ENCODE data around the gene ASB10. TPM values are rescaled to one million over a fixed set of nuclear protein-coding genes. Genes with fewer than 3 reads are reported as not detected.

The ASB10 gene
- total RNA-seq, 1 donor from 2014 or later: not detected

- Mint-ChIP-seq H3K9me3 (ENCODE audit: unreplicated experiment) (no peaks in the 10 kb centered on the region), H3K27me3 (ENCODE audit: unreplicated experiment) (no peaks in the 10 kb centered on the region), H3K4me3 (ENCODE audit: unreplicated experiment) (peak overlapping the region; percentile 100), H3K27ac (ENCODE audit: unreplicated experiment) (peak overlapping the region; percentile 98), H3K4me1 (ENCODE audit: unreplicated experiment) (peaks cover 30% of the 10 kb centered on the region), H3K36me3 (ENCODE audit: unreplicated experiment) (peaks cover 6% of the 10 kb centered on the region)
- no peak for TF ChIP-seq CTCF (IDR thresholded peaks at IDR 0.05)
- no peak for DNase-seq (ENCODE audit: extremely low spot score, unreplicated experiment)
Observed at GRCh38 chr7:151232917-151233701, 46.1 kb upstream of the ASB10 start.

- Mint-ChIP-seq H3K27me3 (ENCODE audit: unreplicated experiment) (no peaks in the 10 kb centered on the region), H3K4me1 (ENCODE audit: unreplicated experiment) (peaks cover 36% of the 10 kb centered on the region), H3K36me3 (ENCODE audit: unreplicated experiment) (peaks cover 6% of the 10 kb centered on the region), H3K9me3 (ENCODE audit: unreplicated experiment) (no peaks in the 10 kb centered on the region), H3K4me3 (ENCODE audit: unreplicated experiment) (peak within 1 kb of the TSS; percentile 100), H3K27ac (ENCODE audit: unreplicated experiment) (peak within 1 kb of the TSS; percentile 98)
- no peak for TF ChIP-seq CTCF (IDR thresholded peaks at IDR 0.05)
- peak; percentile 94 for DNase-seq (ENCODE audit: extremely low spot score, unreplicated experiment)
Observed at GRCh38 chr7:151232091-151232916, 45.3 kb upstream of the ASB10 start, which contains the start of gene CHPF2. Gene CHPF2, plus strand, starts transcription at chr7:151232483. Its CDS starts 1,529 bp downstream, at chr7:151234012.

GRCh38 chr7:151231080-151231479, 44.0 kb upstream of the ASB10 start:
- Mint-ChIP-seq H3K9me3 (ENCODE audit: unreplicated experiment) (no peaks in the 10 kb centered on the region), H3K27me3 (ENCODE audit: unreplicated experiment) (no peaks in the 10 kb centered on the region), H3K27ac (ENCODE audit: unreplicated experiment) (no peak overlapping the region), H3K4me1 (ENCODE audit: unreplicated experiment) (peaks cover 48% of the 10 kb centered on the region), H3K4me3 (ENCODE audit: unreplicated experiment) (peak overlapping the region; percentile 11), H3K36me3 (ENCODE audit: unreplicated experiment) (peaks cover 2% of the 10 kb centered on the region)
- no peak for DNase-seq (ENCODE audit: extremely low spot score, unreplicated experiment)
- TF ChIP-seq CTCF (IDR thresholded peaks at IDR 0.05): no peak

- no peaks in the 10 kb centered on the region for H3K9me3 Mint-ChIP-seq (ENCODE audit: unreplicated experiment)
- H3K27me3 Mint-ChIP-seq (ENCODE audit: unreplicated experiment): no peaks in the 10 kb centered on the region
- H3K4me1 Mint-ChIP-seq (ENCODE audit: unreplicated experiment): peaks cover 53% of the 10 kb centered on the region
- DNase-seq (ENCODE audit: extremely low spot score, unreplicated experiment): no peak
- no peak overlapping the region for H3K27ac Mint-ChIP-seq (ENCODE audit: unreplicated experiment)
- no peak for TF ChIP-seq CTCF (IDR thresholded peaks at IDR 0.05)
- H3K36me3 Mint-ChIP-seq (ENCODE audit: unreplicated experiment): peaks cover 8% of the 10 kb centered on the region
- H3K4me3 Mint-ChIP-seq (ENCODE audit: unreplicated experiment): no peak overlapping the region
Observed at GRCh38 chr7:151229249-151229648, 42.2 kb upstream of the ASB10 start.

All from osteocyte (in vitro differentiated cells).